Right lobe of liver (tissue), 4 donors: ENCODE results near the gene RBM38.

ENCODE experiments used
- CTCF ChIP-seq, 4 donors: fragments of 200-600 bp in 3 of 4; fragments of 450-650 bp in 1 of 4; IDR thresholded peaks; one replicate each; pipeline versions ENCODE4 v1.5.1 to v1.8.0; 2016 to 2022; ENCODE audit warnings: antibody characterized with exemption in 4 of 4, mild to moderate bottlenecking in 2 of 4
- POLR2A ChIP-seq: fragments of 450-650 bp; IDR thresholded peaks from one replicate; pipeline ENCODE4 v1.6.1; 2017; ENCODE audit warnings: antibody characterized with exemption, mild to moderate bottlenecking
- donor health status: DM: no; HTN: no; CAD: no.
- donor health status: DM: no; HTN: no; CAD: no.
- donor health status: DM: no; HTN: yes; CAD: no.

- TF ChIP-seq POLR2A (no peak), CTCF (IDR thresholded peaks at IDR 0.05) (no peak)
Measured at GRCh38 chr20:57403216-57403615, 12.0 kb downstream of the RBM38 start.
